ENCODE data around the gene KLF3. TPM values are rescaled to one million over a fixed set of nuclear protein-coding genes. Genes with fewer than 3 reads are reported as not detected.

The KLF3 gene
- total and polyA plus RNA-seq, 9 of the 15 experiments (the other 6 are each of a cell fraction or from before 2014, with no cell fraction given): 9.9 to 47.2 (median 18.1) TPM

DNA sequence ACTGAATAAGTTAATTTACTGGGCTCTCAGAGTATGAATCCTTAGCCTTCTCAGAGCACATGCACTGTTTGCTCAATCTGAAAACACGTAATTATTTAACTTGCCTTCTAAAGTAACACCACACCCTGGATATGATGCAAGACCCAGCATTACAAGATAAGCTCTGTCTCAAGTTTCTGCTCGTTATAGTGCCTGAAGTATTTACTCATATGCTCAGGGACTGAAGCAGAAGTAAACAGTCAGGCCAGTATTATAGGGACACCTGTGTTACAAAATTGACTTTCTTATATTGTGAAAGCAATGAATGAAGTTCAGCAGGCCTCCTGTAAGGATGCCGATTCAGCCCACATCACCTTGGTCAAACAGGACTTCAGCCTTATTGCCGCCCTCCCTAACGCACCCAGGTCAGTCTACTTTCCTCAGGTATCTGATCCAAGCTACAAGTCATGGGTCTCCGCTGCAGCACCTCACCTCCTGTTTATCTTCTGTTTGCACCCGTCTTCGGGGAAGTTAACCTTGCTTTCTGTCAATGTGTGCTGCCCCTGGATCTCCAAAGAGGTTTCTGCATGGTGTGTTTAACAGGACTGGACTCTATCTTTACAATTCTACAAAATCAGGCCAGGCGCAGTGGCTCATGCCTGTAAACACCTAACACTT is 42.8 kb upstream of the KLF3 start (continued):
- TF ChIP-seq ZNF589 (CRISPR knock-in tag; IDR thresholded peaks at IDR 0.05; ENCODE audit: low read depth) (no peak), ZNF280A (IDR thresholded peaks at IDR 0.05; ENCODE audit: low read depth, partially characterized antibody) (no peak), RBM15 (IDR thresholded peaks at IDR 0.05; ENCODE audit: insufficient read depth, low read length) (no peak), ZNF217 (CRISPR knock-in tag; IDR thresholded peaks at IDR 0.05) (no peak), RAD51 (IDR thresholded peaks at IDR 0.05; ENCODE audit: borderline replicate concordance, low read depth) (no peak), PHF8 (IDR thresholded peaks at IDR 0.05; ENCODE audit: borderline replicate concordance, low read length) (peak; percentile 18; the same call in 1 of the 2 replicates), MIER1 (IDR thresholded peaks at IDR 0.05; ENCODE audit: low read depth) (no peak), U2AF2 (optimal IDR thresholded peaks at IDR 0.05; ENCODE audit: low read depth, low read length) (no peak), LEF1 (IDR thresholded peaks at IDR 0.05) (peak; percentile 85), ARID4B (CRISPR knock-in tag; IDR thresholded peaks at IDR 0.05) (no peak), JUNB (CRISPR knock-in tag; conservative IDR thresholded peaks at IDR 0.05) (no peak), ZNF324 (CRISPR knock-in tag; IDR thresholded peaks at IDR 0.05) (no peak), ZNF347 (CRISPR knock-in tag; IDR thresholded peaks at IDR 0.05; ENCODE audit: low read depth) (no peak), HES1 (IDR thresholded peaks at IDR 0.05; ENCODE audit: low read depth) (no peak), ZNF785 (CRISPR knock-in tag; IDR thresholded peaks at IDR 0.05) (no peak), HNRNPUL1 (IDR thresholded peaks at IDR 0.05; ENCODE audit: low read length) (no peak), BDP1 (IDR thresholded peaks at IDR 0.05; ENCODE audit: insufficient read depth, insufficient read length) (no peak)
- TF ChIP-seq, protein P1, sequence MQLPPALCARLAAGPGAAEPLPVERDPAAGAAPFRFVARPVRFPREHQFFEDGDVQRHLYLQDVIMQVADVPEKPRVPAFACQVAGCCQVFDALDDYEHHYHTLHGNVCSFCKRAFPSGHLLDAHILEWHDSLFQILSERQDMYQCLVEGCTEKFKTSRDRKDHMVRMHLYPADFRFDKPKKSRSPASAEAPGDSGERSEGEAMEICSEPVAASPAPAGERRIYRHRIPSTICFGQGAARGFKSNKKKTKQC (CRISPR knock-in tag; IDR thresholded peaks at IDR 0.05): no peak

All from K562 (cell line).